Measurements from ENCODE around the gene KHDRBS2. TPM values are rescaled to one million over a fixed set of nuclear protein-coding genes. Genes with fewer than 3 reads are reported as not detected.

Gene KHDRBS2
- total RNA-seq, 1 donor, result not detected

GRCh38 chr6:62075869-62076268 is 210.2 kb downstream of the KHDRBS2 start:
- DNase-seq (ENCODE audit: insufficient read length, low spot score, missing footprints), result no peak
- no peak for TF ChIP-seq CTCF (IDR thresholded peaks at IDR 0.05; ENCODE audit: extremely low read depth, low read depth, low read length)
- H3K79me2 ChIP-seq (ENCODE audit: insufficient read depth, low read length), result no peaks in the 10 kb centered on the region
- H4K20me1 ChIP-seq (ENCODE audit: insufficient read depth, low read length), result no peaks in the 10 kb centered on the region
- no peaks in the 10 kb centered on the region for H3K36me3 ChIP-seq (ENCODE audit: insufficient read depth, low read length)
- no peak overlapping the region for H2AFZ ChIP-seq (ENCODE audit: low read length)
- no peaks in the 10 kb centered on the region for H3K4me1 ChIP-seq (ENCODE audit: insufficient read depth, low read length)
- peaks cover 5% of the 10 kb centered on the region for H3K9me3 ChIP-seq (ENCODE audit: low read depth, low read length)
- no peak overlapping the region for H3K27ac ChIP-seq (ENCODE audit: low read depth, low read length)
- H3K4me3 ChIP-seq (ENCODE audit: insufficient read depth, low read length), result no peak overlapping the region
- H3K4me2 ChIP-seq (ENCODE audit: insufficient read depth, low read length), result no peak overlapping the region
- no peaks in the 10 kb centered on the region for H3K27me3 ChIP-seq (ENCODE audit: insufficient read depth, low read length)

- no peaks in the 10 kb centered on the region for H3K79me2 ChIP-seq (ENCODE audit: insufficient read depth, low read length)
- TF ChIP-seq CTCF (IDR thresholded peaks at IDR 0.05; ENCODE audit: extremely low read depth, low read depth, low read length), result no peak
- no peak for DNase-seq (ENCODE audit: insufficient read length, low spot score, missing footprints)
- H3K4me3 ChIP-seq (ENCODE audit: insufficient read depth, low read length), result no peak overlapping the region
- no peaks in the 10 kb centered on the region for H3K36me3 ChIP-seq (ENCODE audit: insufficient read depth, low read length)
- H4K20me1 ChIP-seq (ENCODE audit: insufficient read depth, low read length), result no peaks in the 10 kb centered on the region
- no peak overlapping the region for H2AFZ ChIP-seq (ENCODE audit: low read length)
- H3K9me3 ChIP-seq (ENCODE audit: low read depth, low read length), result no peaks in the 10 kb centered on the region
- H3K4me2 ChIP-seq (ENCODE audit: insufficient read depth, low read length), result no peak overlapping the region
- no peak overlapping the region for H3K27ac ChIP-seq (ENCODE audit: low read depth, low read length)
- no peaks in the 10 kb centered on the region for H3K27me3 ChIP-seq (ENCODE audit: insufficient read depth, low read length)
- H3K4me1 ChIP-seq (ENCODE audit: insufficient read depth, low read length), result no peaks in the 10 kb centered on the region
These were observed 226.1 kb downstream of the KHDRBS2 start for GRCh38 chr6:62059901-62060300.

- Histone ChIP-seq H3K36me3 (ENCODE audit: insufficient read depth, low read length) (no peaks in the 10 kb centered on the region), H3K4me1 (ENCODE audit: insufficient read depth, low read length) (no peaks in the 10 kb centered on the region), H3K27ac (ENCODE audit: low read depth, low read length) (no peak overlapping the region), H4K20me1 (ENCODE audit: insufficient read depth, low read length) (no peaks in the 10 kb centered on the region), H3K4me2 (ENCODE audit: insufficient read depth, low read length) (no peak overlapping the region), H3K9me3 (ENCODE audit: low read depth, low read length) (no peaks in the 10 kb centered on the region), H3K27me3 (ENCODE audit: insufficient read depth, low read length) (no peaks in the 10 kb centered on the region), H2AFZ (ENCODE audit: low read length) (no peak overlapping the region), H3K4me3 (ENCODE audit: insufficient read depth, low read length) (no peak overlapping the region), H3K79me2 (ENCODE audit: insufficient read depth, low read length) (no peaks in the 10 kb centered on the region)
- TF ChIP-seq CTCF (IDR thresholded peaks at IDR 0.05; ENCODE audit: extremely low read depth, low read depth, low read length), result no peak
- DNase-seq (ENCODE audit: insufficient read length, low spot score, missing footprints), result no peak
These were observed 228.7 kb downstream of the KHDRBS2 start for GRCh38 chr6:62057300-62057699.

GRCh38 chr6:62045502-62045901 is 240.5 kb downstream of the KHDRBS2 start:
- Histone ChIP-seq H3K36me3 (ENCODE audit: insufficient read depth, low read length) (no peaks in the 10 kb centered on the region), H3K79me2 (ENCODE audit: insufficient read depth, low read length) (no peaks in the 10 kb centered on the region), H2AFZ (ENCODE audit: low read length) (no peak overlapping the region), H3K4me3 (ENCODE audit: insufficient read depth, low read length) (no peak overlapping the region), H3K27ac (ENCODE audit: low read depth, low read length) (no peak overlapping the region), H3K4me2 (ENCODE audit: insufficient read depth, low read length) (no peak overlapping the region), H4K20me1 (ENCODE audit: insufficient read depth, low read length) (no peaks in the 10 kb centered on the region), H3K4me1 (ENCODE audit: insufficient read depth, low read length) (no peaks in the 10 kb centered on the region), H3K27me3 (ENCODE audit: insufficient read depth, low read length) (no peaks in the 10 kb centered on the region), H3K9me3 (ENCODE audit: low read depth, low read length) (no peaks in the 10 kb centered on the region)
- no peak for TF ChIP-seq CTCF (IDR thresholded peaks at IDR 0.05; ENCODE audit: extremely low read depth, low read depth, low read length)
- DNase-seq (ENCODE audit: insufficient read length, low spot score, missing footprints), result no peak
